HG02938 (cell line): ENCODE data around the gene FBXO41.

Experiments used
- ATAC-seq: cut with Tn5 transposase; IDR thresholded peaks from one replicate; pipeline ENCODE4 v1.9.1; 2021; ENCODE audit warnings: mild to moderate bottlenecking, moderate library complexity; ENCODE audit not compliant: unreplicated experiment

FBXO41 gene

DNA sequence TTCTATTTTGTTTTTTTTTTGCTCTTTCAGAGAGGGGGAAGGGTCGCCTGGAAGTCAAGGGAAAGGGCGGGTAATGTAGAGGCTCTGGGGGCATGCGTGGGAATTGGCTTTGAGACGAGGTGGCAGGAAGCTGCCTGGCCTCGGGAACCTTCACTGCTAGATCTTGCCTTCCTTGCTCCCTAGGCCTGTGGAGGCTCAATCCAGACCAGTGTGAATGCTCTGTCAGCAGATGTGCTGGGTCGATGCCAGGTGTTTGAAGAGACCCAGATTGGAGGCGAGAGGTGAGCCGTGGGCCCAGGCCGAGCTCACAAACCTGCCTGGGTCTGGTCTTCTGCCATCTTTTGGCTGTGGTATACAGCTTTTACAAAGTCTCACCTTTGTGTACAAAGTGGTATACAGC lies 34.6 kb downstream of the FBXO41 start:
- ATAC-seq: no peak

DNA sequence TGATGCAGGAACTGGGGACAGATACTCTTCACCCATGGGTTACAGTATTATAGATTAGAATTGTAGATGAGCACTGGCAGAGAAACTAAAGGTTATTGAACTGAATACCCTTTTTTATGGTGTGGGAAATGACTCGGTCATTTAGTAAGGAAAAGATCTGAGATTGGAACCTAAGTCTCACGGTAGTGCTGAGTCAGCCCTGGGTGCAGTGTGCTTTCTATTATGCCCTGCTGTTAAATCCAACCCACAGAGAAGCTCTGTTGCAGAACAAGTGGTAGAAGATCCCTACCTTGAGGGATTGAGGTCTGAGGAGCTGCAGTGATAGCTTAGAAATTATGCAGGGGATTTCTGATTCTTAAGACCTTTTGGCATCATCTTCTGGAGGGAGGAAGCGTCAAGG lies 37.4 kb downstream of the FBXO41 start:
- no peak for ATAC-seq

DNA sequence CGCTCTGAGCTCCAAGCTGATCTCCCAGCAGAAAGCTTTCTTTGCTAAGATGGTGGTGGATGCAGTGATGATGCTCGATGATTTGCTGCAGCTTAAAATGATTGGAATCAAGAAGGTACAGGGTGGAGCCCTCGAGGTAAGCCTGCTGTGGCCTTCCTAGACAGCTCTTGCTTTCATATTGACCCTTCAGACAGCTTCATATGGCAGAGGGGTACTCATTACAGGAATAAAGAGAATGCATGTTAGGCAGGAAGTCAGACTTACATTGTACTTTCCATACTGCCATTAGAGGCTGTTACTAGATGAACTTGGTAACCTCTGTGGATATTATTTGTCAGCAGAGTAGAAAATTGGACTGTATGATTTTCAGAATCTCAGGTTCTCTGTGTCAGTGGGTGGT lies 39.7 kb downstream of the FBXO41 start:
- ATAC-seq: no peak

- no peak for ATAC-seq
Observed at GRCh38 chr2:73243884-73244570, 40.3 kb downstream of the FBXO41 start.

DNA sequence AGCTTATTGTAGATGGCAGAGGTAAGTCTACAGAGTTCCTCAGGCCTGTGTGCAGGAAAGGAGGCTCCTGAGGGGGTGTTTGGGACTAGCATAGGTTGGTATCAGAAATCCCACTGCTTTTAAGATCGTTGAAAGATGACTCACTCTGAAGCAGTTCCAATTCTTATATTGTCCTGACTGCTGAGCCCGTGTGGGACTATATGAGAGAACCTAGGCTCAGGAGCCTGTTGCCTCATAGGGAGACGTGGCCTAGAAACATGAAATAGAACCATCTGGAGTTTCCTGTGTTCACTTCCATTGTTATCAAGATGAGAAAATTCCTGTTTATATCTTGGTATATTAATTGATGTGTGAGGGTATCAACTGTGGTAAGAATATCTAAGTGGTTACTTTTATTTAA lies 44.5 kb downstream of the FBXO41 start:
- ATAC-seq: no peak

DNA sequence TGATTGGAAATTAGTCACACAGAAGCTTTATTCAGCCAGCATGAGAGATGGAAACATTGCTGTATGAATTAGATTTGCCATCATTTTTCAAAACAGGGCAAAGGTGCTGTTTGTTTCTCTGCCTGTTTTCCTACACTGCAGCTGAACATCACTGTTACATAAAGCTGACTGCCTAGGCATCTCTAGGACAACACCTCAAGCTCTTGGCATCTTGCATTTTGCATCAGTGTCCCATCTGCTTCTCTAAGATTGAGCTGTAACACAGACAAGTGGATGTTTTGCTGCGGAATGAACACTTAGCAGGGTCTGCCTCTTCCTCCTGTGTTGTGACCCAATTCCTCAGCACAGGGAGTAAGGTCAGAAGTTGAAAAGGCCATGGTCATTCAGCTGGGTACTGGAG lies 45.3 kb downstream of the FBXO41 start:
- ATAC-seq: no peak

DNA sequence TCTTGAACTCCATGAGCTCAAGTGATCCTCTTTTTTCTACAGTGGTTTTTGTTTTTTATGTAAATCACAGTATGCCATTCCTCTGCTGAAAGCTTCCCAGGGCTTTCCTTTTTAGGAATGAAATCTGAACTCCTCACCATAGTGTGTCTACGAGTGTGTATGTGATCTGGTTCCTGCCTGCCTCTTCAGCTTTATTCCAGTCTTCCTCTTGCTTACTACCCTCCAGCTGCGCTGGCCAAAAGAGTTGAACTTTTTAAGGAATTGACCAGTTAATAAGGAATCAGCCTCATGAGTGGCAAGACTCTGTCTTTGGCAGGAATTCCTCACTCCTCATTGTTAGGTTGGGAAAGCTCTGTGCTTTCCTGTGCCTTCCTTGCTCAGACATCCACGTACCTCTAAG lies 46.1 kb downstream of the FBXO41 start:
- ATAC-seq: no peak

GRCh38 chr2:73237168-73237567 lies 47.1 kb downstream of the FBXO41 start:
- no peak for ATAC-seq

DNA sequence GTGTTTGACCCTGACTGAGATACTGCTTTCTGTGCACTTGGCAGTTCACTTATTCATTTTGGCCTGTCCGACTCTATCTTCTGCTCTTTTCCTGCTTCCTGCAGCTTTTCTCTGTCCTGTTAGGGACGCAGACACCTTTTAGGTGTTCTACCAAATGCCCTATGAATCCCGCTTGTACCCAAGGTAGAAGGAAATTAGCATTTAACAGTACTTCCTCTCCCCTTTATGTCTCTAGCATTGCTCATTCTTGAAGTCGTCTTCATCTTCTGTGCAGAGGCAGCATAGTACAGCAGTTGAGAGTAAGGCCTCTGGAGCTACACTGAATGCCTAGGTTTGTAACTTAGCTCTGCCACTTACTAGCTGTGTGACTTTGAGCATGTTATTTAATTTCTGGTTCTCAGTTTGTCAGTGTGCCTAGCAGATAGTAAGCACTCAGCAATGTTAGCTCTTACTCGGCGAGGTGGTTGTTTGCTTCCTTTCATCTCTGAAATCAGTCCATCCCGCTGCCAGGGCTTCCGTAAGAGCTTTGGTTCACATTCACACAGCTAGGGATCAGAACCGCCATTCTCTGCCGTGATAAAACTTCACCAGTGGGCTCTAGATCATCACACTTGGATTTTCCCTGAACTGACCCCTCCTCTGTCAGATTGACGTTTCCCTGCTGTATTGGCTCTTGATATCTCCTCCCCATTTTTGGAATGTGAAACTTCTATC lies 48.8 kb downstream of the FBXO41 start:
- ATAC-seq: no peak

GRCh38 chr2:73233932-73234832 lies 50.1 kb downstream of the FBXO41 start, which contains the start of gene CCT7:
Gene CCT7 (plus strand): TSS chr2:73234308. CDS start chr2:73234379, 71 bp downstream.
- peak; percentile 64 for ATAC-seq

DNA sequence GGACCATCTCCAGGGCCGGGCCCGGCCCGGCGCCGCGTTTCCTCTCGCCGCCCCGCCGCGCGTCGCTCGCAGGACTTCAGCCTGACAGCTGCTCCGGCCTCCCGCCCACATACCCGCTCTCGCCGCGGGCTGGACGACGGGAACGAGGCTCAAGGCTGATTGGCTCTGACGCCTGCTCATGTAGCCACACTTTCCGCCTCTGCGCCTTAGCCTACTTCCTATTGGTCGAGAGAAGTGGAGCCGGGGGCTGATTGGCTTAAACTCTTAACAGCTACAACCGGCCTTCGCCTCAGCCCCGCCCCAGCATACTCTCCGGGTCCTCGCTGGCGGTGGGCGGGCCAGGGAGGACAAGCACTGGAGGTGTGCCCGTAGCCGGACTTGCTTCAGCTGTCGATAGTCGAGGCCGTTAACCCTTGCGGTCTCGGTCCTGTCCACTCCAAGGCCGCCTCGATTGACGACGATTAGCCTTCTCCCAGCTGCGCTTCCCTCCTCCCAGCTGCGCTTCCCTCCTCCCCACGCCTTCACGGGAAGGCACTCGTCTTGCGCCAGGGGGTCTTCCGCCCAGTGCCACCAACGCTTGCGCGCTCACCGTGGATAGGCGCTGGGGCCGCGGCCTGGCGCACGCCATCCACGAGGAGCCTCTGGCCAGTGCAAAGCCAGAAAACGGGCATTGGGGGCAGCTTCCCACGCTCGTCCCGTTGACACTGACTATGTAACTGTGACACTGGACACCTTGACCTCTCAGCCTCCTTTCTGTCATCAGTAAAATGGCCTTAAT lies 50.9 kb downstream of the FBXO41 start, which contains the start of gene PRADC1:
TSS of gene PRADC1 (minus strand) at position 86 of the 778 bp plus-strand sequence. CDS start at position 7, 79 bp downstream.
- ATAC-seq: peak; percentile 86

DNA sequence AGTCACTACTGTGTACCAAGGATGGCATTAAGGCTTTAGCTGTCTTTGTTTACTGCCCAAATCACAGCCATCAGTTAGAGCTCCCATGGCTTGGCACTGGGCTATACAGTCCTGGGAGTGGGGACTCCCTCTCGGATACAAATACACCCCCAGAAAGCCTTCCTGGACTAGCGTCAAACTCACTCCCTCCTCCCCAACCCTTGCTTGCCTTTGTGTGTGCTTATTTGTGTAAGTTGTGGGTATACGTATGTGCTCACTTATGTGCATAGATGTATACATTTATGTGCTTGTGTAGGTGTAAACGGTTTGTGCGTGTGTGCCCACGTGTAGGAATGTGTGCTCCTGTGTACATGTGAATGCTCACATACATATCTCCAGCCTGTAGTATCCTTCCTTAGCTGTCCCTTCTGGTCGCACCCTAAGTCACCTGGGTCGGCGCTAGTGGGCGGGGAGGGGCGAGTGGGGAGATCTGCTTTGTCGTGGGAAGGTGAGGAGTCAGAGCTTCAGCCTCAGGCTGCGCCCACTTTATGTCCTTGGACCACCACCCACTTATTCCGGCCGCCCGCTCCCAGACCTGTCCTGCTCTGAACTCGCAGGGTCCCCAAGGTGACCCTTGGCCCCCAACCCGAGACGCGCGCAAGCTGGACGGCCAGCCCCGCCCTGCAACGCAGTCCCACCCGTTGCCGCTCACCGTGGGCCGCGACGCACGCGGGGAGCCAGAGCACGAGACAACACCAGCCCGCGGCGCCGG lies 51.7 kb downstream of the FBXO41 start:
- ATAC-seq: no peak

DNA sequence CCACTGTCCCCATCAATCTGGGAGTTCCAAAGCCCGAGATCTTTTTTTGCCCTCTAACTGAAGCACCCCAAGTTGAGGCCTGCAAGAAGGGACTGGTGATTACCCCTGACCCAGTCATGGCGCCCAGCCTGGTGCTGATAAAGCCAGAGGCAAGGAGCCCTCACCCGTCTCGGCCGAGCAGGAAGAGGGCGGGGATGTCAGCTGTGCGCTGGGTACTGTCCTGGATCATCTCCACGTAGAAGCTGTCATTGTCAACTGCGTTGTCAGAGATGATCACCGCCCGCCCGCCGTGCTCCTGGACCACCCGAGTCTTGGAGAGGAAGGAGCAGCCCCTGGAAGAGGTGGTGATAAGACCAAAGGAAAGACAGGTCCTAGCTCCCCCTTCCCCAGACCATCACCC lies 55.6 kb downstream of the FBXO41 start:
- ATAC-seq: no peak

DNA sequence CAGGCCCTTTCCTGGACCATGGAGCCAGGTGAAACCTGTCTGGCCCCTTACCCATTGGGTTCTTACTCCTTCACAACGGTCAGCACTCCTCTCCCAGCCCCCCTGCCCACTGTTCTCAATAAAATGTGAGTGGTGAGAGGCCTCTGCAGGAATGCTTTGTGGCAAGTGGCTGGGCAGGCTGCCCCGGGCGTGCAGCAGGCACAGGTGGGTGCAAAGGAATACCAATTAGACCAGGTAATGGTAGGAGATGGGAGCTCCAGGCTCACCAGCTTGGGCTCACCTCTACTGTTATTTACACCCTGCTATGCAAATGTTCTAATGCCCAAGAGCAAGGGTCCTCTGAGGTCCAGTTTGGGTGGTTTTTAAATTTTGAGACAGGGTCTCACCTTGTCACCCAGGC lies 57.2 kb downstream of the FBXO41 start:
- no peak for ATAC-seq

DNA sequence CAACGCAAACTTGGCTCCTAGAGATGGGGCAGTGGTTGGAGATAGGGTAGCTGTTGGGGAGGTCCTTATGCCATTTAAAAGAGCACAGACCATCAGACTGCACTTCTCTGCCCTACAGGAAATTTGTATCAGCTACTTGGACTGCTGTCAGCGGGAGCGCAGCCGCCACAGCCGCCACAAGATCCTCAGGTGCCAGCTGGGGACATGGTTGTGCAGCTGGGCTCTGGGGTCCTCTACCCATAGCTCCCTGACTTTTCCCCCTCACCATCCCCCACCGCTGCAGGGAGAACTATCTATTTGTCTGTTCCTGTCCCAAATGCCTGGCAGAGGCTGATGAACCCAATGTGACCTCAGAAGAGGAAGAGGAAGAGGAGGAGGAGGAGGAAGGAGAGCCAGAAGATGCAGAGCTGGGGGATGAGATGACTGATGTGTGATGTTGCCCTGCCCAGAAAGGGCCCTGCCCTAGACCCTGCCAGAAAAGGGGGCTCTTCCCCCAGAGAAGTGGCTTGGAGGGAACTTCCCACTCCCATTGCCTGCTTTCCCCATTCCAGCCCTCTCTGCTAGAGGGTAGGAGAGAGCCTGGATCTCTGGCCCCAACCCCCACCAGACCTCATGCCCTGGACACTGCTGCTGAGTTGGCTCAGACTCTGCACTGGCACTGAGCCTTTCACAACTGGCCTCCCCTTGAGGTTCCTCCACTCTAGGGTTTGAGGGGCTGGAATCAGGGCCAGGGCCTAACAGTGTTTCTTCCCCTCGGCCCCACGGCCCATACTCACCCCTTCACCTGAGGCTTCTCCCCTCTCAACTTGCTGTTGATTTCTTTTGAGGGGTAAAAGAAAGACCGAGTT lies 58.5 kb downstream of the FBXO41 start:
- no peak for ATAC-seq

GRCh38 chr2:73223821-73224220 lies 60.5 kb downstream of the FBXO41 start:
- no peak for ATAC-seq

DNA sequence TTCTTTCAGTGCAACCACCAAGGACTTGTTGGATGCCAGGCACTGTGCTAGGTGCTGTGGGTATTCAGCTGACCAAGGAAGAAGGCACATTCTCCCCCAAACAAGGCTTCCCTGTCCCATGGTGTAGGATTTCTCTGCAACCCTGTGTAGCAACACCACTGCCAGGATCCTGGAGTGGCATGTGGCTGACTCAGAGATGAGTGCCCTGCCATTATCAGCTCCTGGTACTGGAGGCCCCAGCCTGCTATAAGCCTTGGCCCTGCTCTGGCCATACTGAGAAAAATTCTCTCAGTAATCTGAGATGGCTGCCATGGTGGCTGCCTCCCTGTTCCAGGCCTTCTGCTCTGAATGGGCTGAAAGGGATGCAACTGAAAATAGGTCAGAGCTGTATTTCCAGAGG lies 66.0 kb downstream of the FBXO41 start:
- ATAC-seq: no peak

DNA sequence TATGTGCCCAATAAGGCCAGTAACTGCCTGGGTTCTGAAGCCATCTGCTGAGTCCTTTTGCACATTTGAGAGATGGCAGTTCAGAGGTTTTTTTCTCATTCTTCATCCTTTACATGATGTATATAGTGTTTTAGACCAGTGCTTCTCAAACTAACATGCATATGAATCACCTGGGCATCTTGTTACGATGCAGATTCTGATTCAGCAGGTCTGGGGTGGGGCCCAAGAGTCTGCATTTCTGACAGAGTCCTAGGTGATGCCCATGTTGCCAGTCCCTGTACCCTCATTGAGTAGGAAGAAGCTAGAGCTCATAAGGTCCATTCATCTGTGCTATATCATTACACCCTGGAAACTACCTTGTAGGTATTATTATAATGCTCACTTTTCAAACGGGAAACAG lies 66.5 kb downstream of the FBXO41 start:
- ATAC-seq: no peak

- no peak for ATAC-seq
Observed at GRCh38 chr2:73217160-73217559, 67.1 kb downstream of the FBXO41 start.
